Measurements from ENCODE around the gene UQCR10.

DNA sequence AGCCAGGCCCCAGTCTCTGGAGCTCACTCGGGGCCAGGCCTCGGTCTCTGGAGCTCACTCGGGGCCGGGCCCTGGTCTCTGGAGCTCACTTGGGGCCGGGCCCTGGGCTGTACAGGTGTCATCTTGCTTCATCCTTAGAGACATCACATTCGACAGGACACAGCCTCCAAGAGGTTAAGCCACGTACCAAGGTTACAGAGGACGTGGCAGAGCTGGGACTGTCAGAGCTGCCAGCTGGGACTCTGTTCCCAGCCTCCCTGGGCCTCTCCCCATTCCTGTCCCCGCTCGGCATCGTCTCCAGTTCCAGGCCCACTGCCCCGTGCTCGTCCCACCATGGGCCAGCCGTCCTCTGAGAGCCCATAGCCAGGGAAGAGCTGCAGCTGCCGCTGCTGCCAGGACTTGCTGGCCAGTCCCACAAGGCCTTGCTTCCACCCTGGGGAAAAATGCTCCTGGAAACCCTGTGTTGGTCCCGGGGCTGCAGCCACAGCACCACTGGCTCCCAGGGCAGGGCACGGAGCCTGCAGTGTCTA is 27.8 kb upstream of the UQCR10 start:
- TF ChIP-seq ZNF134 (CRISPR knock-in tag; conservative IDR thresholded peaks at IDR 0.05) (no peak), TFAP4 (CRISPR knock-in tag; IDR thresholded peaks at IDR 0.05; ENCODE audit: borderline replicate concordance) (no peak), GATAD2B (IDR thresholded peaks at IDR 0.05; ENCODE audit: borderline replicate concordance) (no peak), OTX1 (CRISPR knock-in tag; IDR thresholded peaks at IDR 0.05) (no peak), SP1 (CRISPR knock-in tag; IDR thresholded peaks at IDR 0.05) (no peak), TEAD2 (tag; IDR thresholded peaks at IDR 0.05) (no peak), ZBTB8A (IDR thresholded peaks at IDR 0.05; ENCODE audit: partially characterized antibody) (no peak)
- TF ChIP-seq, protein P1, sequence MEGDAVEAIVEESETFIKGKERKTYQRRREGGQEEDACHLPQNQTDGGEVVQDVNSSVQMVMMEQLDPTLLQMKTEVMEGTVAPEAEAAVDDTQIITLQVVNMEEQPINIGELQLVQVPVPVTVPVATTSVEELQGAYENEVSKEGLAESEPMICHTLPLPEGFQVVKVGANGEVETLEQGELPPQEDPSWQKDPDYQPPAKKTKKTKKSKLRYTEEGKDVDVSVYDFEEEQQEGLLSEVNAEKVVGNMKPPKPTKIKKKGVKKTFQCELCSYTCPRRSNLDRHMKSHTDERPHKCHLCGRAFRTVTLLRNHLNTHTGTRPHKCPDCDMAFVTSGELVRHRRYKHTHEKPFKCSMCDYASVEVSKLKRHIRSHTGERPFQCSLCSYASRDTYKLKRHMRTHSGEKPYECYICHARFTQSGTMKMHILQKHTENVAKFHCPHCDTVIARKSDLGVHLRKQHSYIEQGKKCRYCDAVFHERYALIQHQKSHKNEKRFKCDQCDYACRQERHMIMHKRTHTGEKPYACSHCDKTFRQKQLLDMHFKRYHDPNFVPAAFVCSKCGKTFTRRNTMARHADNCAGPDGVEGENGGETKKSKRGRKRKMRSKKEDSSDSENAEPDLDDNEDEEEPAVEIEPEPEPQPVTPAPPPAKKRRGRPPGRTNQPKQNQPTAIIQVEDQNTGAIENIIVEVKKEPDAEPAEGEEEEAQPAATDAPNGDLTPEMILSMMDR (IDR thresholded peaks at IDR 0.05 in 2 of 3, conservative IDR thresholded peaks at IDR 0.05 in 1 of 3; ENCODE audit: insufficient read depth in 2 of 3, low read depth in 1 of 3, low read length in 3 of 3), result no peak
- TF ChIP-seq, protein P2, sequence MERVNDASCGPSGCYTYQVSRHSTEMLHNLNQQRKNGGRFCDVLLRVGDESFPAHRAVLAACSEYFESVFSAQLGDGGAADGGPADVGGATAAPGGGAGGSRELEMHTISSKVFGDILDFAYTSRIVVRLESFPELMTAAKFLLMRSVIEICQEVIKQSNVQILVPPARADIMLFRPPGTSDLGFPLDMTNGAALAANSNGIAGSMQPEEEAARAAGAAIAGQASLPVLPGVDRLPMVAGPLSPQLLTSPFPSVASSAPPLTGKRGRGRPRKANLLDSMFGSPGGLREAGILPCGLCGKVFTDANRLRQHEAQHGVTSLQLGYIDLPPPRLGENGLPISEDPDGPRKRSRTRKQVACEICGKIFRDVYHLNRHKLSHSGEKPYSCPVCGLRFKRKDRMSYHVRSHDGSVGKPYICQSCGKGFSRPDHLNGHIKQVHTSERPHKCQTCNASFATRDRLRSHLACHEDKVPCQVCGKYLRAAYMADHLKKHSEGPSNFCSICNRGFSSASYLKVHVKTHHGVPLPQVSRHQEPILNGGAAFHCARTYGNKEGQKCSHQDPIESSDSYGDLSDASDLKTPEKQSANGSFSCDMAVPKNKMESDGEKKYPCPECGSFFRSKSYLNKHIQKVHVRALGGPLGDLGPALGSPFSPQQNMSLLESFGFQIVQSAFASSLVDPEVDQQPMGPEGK (CRISPR knock-in tag; IDR thresholded peaks at IDR 0.05; ENCODE audit: borderline replicate concordance), result no peak
